ENCODE data around the gene ERN2.

DNA sequence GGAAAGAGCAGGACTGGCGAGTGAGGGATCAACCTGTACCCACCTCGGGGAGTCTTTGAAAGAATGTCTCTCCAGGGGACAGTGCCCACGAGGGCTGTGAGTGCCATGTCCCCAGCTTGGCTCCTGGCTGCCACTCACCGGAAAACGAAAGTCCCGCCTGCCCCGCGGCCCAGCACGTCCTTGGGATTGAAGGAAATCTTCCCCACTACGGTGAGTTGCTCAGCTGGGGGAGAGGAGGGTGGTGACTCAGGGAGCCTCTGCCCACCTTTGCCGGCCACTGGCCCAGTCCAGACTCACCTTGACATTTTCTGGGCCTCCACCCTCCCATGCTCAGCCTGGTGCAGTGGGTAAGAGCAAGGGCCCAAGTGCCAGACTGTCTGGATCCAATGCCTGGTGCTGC lies 17.3 kb downstream of the ERN2 start:
- TF ChIP-seq, protein P1, sequence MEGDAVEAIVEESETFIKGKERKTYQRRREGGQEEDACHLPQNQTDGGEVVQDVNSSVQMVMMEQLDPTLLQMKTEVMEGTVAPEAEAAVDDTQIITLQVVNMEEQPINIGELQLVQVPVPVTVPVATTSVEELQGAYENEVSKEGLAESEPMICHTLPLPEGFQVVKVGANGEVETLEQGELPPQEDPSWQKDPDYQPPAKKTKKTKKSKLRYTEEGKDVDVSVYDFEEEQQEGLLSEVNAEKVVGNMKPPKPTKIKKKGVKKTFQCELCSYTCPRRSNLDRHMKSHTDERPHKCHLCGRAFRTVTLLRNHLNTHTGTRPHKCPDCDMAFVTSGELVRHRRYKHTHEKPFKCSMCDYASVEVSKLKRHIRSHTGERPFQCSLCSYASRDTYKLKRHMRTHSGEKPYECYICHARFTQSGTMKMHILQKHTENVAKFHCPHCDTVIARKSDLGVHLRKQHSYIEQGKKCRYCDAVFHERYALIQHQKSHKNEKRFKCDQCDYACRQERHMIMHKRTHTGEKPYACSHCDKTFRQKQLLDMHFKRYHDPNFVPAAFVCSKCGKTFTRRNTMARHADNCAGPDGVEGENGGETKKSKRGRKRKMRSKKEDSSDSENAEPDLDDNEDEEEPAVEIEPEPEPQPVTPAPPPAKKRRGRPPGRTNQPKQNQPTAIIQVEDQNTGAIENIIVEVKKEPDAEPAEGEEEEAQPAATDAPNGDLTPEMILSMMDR (IDR thresholded peaks at IDR 0.05): no peak
- TF ChIP-seq POLR2A (IDR thresholded peaks at IDR 0.05): no peak
